MM.1S (cell line): ENCODE measurements around the gene PDCD2.

Experiments
- DNase-seq: peaks from one replicate; pipeline ENCODE4 v3.0.0-alpha.2; 2015
- H2AFZ ChIP-seq: fragments of 300-600 bp; sonication (generic); 2 replicates; pipeline ENCODE4 v1.6.0; 2016; ENCODE audit warnings: antibody characterized with exemption, low read length
- H3F3A ChIP-seq: fragments of 300-600 bp; sonication (generic); 2 replicates; pipeline ENCODE4 v1.6.1; 2016; ENCODE audit warnings: mild to moderate bottlenecking, antibody characterized with exemption, low read length, moderate library complexity, mixed read lengths; ENCODE audit not compliant: insufficient read depth
- H3K27ac ChIP-seq: fragments of 300-600 bp; sonication (generic); 2 replicates; pipeline ENCODE4 v1.5.1; 2016; ENCODE audit warnings: mild to moderate bottlenecking, low read length
- H3K27me3 ChIP-seq: fragments of 300-600 bp; sonication (generic); replicated peaks from 2 replicates; pipeline ENCODE4 v1.6.0; 2016; ENCODE audit warnings: low read length; ENCODE audit not compliant: insufficient read depth
- H3K36me3 ChIP-seq: fragments of 300-600 bp; sonication (generic); replicated peaks from 2 replicates; pipeline ENCODE4 v1.6.1; 2016; ENCODE audit warnings: mild to moderate bottlenecking, low read length, mixed read lengths; ENCODE audit not compliant: insufficient read depth
- H3K4me1 ChIP-seq: fragments of 300-600 bp; sonication (generic); 2 replicates; pipeline ENCODE4 v1.6.1; 2016; ENCODE audit warnings: low read length, mixed read lengths
- H3K4me2 ChIP-seq: fragments of 300-600 bp; sonication (generic); 2 replicates; pipeline ENCODE4 v1.6.0; 2016; ENCODE audit warnings: low read depth, low read length
- H3K4me3 ChIP-seq: fragments of 300-600 bp; sonication (generic); 2 replicates; pipeline ENCODE4 v1.5.1; 2016; ENCODE audit warnings: low read length, mixed read lengths
- H3K79me2 ChIP-seq: fragments of 300-600 bp; sonication (generic); 2 replicates; pipeline ENCODE4 v1.6.1; 2016; ENCODE audit warnings: mixed run types, low read length, mixed read lengths
- H3K9ac ChIP-seq: fragments of 300-600 bp; sonication (generic); 2 replicates; pipeline ENCODE4 v1.6.1; 2016; ENCODE audit warnings: low read length, mixed read lengths
- H3K9me2 ChIP-seq: fragments of 300-600 bp; sonication (generic); replicated peaks from 2 replicates; pipeline ENCODE4 v1.6.1; 2016; ENCODE audit warnings: mild to moderate bottlenecking, low read length, mixed read lengths; ENCODE audit not compliant: insufficient read depth
- H3K9me3 ChIP-seq: fragments of 300-600 bp; sonication (generic); replicated peaks from 2 replicates; pipeline ENCODE4 v1.6.1; 2016; ENCODE audit warnings: mild to moderate bottlenecking, low read length, mixed read lengths; ENCODE audit not compliant: insufficient read depth
- H4K20me1 ChIP-seq: fragments of 300-600 bp; sonication (generic); 2 replicates; pipeline ENCODE4 v1.6.1; 2016; ENCODE audit warnings: mild to moderate bottlenecking, low read length, moderate library complexity, mixed read lengths; ENCODE audit not compliant: insufficient read depth
- EZH2 ChIP-seq: fragments of 300-600 bp; sonication (generic); optimal IDR thresholded peaks from 2 replicates; pipeline ENCODE3; 2017; ENCODE audit warnings: low read depth, mild to moderate bottlenecking, antibody characterized with exemption, low read length, mixed read lengths
- EZH2phosphoT487 ChIP-seq: fragments of 300-600 bp; sonication (generic); IDR thresholded peaks from 2 replicates; pipeline ENCODE4 v1.6.1; 2018; ENCODE audit warnings: antibody characterized with exemption, low read length
- TF ChIP-seq, protein P1 (sequence below): fragments of 300-600 bp; sonication (generic); IDR thresholded peaks from 2 replicates; pipeline ENCODE4 v1.5.1; 2016; ENCODE audit warnings: antibody characterized with exemption, low read length, mixed read lengths

The PDCD2 gene

DNA sequence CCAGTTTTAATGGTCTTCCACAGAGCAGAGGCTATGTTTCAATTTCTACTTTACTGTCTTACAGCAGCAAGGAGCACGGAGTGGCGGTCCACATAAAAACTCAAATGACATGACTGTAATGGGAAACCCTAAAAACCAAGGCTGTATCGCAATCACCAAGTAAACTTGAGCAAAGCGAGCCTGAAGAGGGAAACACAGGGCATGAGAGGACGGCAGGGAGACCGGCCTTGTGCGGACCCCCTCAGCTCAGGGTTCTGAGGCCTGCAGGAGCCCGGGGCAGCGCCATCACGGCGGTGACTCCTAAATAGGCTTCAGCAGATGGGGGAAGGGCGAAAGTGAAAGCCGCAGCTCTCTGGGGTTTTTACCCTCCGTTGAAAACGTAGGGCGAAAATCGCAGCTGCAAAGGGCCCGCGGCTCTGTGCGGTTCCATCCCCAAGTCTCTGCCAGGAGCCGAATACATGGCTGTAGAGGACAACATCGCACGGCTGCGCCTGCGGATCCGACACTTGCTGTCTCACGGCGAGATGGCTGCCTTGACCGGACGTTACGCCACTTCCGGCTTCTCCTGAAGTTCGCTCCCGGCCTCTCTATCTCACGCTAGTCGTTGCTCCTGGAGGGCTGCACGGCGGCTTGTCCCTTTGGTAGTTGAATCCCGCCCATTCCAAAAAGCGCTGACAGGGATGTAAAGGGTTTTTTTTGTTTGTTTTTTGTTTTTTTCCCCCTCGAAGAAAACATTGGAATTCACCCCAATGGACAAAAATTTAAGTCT lies 31.5 kb downstream of the PDCD2 start, which contains the start of gene PSMB1:
Gene PSMB1 (minus strand): TSS at position 543 of the 769 bp plus-strand sequence. CDS start 65 bp downstream, at position 478.
- peak within 1 kb of the TSS; percentile 66 for H2AFZ ChIP-seq
- H3K4me1 ChIP-seq: peaks cover 12% of the 10 kb centered on the region
- H3K27ac ChIP-seq: peak within 1 kb of the TSS; percentile 97
- peaks cover 83% of the 10 kb centered on the region for H3K79me2 ChIP-seq
- no peaks in the 10 kb centered on the region for H3K27me3 ChIP-seq
- TF ChIP-seq, protein P1, sequence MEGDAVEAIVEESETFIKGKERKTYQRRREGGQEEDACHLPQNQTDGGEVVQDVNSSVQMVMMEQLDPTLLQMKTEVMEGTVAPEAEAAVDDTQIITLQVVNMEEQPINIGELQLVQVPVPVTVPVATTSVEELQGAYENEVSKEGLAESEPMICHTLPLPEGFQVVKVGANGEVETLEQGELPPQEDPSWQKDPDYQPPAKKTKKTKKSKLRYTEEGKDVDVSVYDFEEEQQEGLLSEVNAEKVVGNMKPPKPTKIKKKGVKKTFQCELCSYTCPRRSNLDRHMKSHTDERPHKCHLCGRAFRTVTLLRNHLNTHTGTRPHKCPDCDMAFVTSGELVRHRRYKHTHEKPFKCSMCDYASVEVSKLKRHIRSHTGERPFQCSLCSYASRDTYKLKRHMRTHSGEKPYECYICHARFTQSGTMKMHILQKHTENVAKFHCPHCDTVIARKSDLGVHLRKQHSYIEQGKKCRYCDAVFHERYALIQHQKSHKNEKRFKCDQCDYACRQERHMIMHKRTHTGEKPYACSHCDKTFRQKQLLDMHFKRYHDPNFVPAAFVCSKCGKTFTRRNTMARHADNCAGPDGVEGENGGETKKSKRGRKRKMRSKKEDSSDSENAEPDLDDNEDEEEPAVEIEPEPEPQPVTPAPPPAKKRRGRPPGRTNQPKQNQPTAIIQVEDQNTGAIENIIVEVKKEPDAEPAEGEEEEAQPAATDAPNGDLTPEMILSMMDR: no peak
- TF ChIP-seq EZH2 (no peak), EZH2phosphoT487 (no peak)
- DNase-seq: peak; percentile 83
- H3K9me2 ChIP-seq: no peaks in the 10 kb centered on the region
- H4K20me1 ChIP-seq: peaks cover 14% of the 10 kb centered on the region
- peak within 1 kb of the TSS; percentile 76 for H3K4me2 ChIP-seq
- H3F3A ChIP-seq: peaks cover 7% of the 10 kb centered on the region; the same call in 1 of the 2 replicates
- no peaks in the 10 kb centered on the region for H3K9me3 ChIP-seq
- peak within 1 kb of the TSS; percentile 89 for H3K4me3 ChIP-seq
- peak within 1 kb of the TSS; percentile 90 for H3K9ac ChIP-seq
- no peaks in the 10 kb centered on the region for H3K36me3 ChIP-seq

GRCh38 chr6:170545405-170545804 lies 39.0 kb downstream of the PDCD2 start:
- no peaks in the 10 kb centered on the region for H3K4me1 ChIP-seq
- no peaks in the 10 kb centered on the region for H3K27me3 ChIP-seq
- peaks cover 13% of the 10 kb centered on the region for H4K20me1 ChIP-seq
- no peak overlapping the region for H3K27ac ChIP-seq
- no peak overlapping the region for H2AFZ ChIP-seq
- no peaks in the 10 kb centered on the region for H3K9me2 ChIP-seq
- peaks cover 6% of the 10 kb centered on the region for H3K36me3 ChIP-seq
- no peaks in the 10 kb centered on the region for H3K9me3 ChIP-seq
- H3K4me2 ChIP-seq: no peak overlapping the region
- peaks cover 75% of the 10 kb centered on the region for H3K79me2 ChIP-seq
- H3K9ac ChIP-seq: no peak overlapping the region
- DNase-seq: no peak
- H3F3A ChIP-seq: no peaks in the 10 kb centered on the region
- H3K4me3 ChIP-seq: no peak overlapping the region
- TF ChIP-seq, protein P1: no peak
- no peak for TF ChIP-seq EZH2phosphoT487
- TF ChIP-seq EZH2: no peak

DNA sequence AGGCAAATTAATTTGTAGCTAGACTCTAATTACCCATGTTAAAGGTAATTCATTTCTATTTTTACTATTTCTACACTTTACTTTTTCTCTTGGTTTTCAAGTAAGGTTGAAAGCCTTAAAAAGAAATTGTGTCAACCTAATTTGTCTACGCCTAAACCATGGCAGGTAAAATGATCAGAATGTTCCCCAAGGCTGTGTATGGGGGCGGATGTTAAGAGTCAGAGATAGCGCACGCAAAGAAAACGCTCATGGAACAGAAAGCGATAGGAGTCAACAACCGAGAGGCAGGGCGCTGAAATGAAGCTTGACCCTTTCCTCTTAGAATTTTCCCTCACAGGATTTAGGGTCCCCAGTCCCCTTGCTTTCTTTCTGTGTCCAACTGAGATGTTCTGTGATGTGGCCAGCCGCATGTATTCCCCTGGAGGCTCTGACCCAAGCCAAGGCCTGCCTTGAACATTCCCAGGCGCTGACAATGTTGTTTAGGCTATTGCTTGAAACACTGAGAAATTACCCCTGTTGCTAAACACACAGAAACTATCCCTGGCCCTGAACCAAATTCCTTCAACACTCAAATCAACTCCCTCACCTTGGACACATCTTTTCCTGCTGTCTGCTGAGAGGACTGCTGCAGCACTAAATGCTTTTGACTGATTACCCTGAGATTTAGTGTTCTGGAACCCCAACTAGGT lies 42.3 kb downstream of the PDCD2 start:
- no peak overlapping the region for H3K4me3 ChIP-seq
- no peaks in the 10 kb centered on the region for H3K27me3 ChIP-seq
- TF ChIP-seq EZH2phosphoT487 (no peak), EZH2 (no peak)
- TF ChIP-seq, protein P1: no peak
- H4K20me1 ChIP-seq: no peaks in the 10 kb centered on the region
- DNase-seq: no peak
- no peaks in the 10 kb centered on the region for H3K4me1 ChIP-seq
- H3K79me2 ChIP-seq: peaks cover 51% of the 10 kb centered on the region
- H3K9ac ChIP-seq: no peak overlapping the region
- no peaks in the 10 kb centered on the region for H3K9me2 ChIP-seq
- no peak overlapping the region for H3K27ac ChIP-seq
- no peaks in the 10 kb centered on the region for H3F3A ChIP-seq
- H3K9me3 ChIP-seq: no peaks in the 10 kb centered on the region
- no peak overlapping the region for H3K4me2 ChIP-seq
- no peak overlapping the region for H2AFZ ChIP-seq
- peaks cover 9% of the 10 kb centered on the region for H3K36me3 ChIP-seq
